HG02938 (cell line): ENCODE measurements around the gene DNAJC16.
"Not testable (repeated sequence)": the region's sequence is repeated elsewhere in the genome, so short reads cannot be mapped to it uniquely, and the experiment has no call there.

Experiments used
- ATAC-seq: cut with Tn5 transposase; IDR thresholded peaks from one replicate; pipeline ENCODE4 v1.9.1; 2021; ENCODE audit warnings: mild to moderate bottlenecking, moderate library complexity; ENCODE audit not compliant: unreplicated experiment

DNAJC16 gene

DNA sequence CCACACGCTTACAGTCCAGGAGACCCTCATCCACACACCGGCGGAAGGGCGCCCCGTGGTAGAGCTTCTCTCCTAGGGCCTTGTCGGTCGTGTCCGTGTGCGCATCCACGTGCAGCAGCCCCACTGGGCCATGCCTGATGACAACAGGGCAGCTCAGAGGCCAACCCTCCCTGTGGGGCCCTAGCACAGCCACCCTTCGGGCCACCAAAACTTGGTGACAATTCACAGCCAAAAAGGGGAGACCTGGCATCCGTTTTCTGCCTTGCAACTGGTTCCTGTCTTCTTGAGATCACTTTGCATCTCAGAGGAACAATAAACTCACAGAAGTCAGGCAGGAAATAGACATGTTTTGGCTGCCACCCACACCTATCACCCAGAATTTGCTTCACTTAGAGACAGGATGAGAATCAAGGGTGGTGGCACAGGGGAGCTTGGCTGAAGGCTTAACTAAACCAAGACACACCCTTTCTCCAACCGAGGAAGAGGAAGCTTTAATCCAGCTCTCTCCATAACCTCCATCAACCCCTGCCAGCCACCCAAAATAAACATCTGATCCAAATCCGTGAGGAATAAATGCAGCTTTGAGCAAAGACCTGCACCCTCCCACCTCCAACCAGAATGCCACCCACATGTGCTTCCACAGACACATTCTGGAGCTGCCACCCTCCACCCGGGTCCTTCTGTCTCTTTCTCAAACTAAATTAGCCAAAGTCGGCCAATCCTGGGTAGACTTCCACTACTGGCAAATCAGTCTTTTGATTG is 52.5 kb downstream of the DNAJC16 start:
- ATAC-seq: no peak

DNA sequence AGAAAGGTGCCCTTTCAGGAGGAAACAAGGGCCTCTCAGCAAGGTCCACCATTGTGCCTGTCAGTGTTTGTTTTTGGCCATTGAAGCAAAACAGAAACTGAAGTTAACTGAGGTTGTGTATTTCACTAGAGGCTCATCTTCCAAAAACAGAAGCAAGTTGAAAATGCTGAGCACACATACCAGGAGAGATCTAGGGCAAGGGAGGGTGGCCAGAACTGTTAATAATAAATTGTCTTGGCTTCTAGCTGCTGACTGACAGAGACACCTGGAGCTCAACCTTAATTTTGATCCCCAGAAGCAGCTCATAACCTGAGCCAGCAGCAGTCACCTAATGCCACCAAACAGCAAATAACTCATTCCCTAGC is 53.0 kb downstream of the DNAJC16 start:
- no peak for ATAC-seq

DNA sequence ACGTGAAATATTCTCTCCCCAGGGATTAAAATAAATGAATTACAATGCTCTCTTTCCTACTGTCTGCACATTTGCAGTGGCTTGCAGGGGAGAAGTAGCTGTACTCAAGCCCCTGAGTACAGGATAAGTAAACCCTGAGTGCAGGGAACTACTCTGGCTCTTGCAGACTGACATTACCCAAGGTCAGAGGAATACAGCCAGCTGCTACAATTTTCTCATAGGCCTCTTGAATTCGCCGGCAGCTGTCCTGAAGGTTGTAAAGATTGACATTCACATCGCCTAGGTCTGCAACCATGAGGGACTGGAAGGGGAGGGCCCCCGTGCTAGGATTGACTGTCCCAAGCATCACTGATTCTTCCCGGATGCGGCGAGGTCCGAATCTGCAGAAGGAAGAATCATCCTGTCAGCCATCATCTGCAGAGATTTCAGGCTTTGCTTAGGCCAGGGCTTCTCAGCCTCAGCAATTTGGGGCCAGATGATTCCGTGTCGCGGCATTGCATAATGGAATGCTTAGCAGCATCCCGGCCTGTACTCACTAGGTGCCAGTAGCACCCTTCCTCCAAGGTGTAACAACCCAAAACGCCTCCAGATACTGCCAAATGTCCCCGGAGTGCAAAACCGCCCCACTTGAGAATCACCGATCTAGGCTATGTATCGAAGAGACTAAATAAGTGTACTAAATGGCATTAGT is 56.5 kb downstream of the DNAJC16 start:
- no peak for ATAC-seq

DNA sequence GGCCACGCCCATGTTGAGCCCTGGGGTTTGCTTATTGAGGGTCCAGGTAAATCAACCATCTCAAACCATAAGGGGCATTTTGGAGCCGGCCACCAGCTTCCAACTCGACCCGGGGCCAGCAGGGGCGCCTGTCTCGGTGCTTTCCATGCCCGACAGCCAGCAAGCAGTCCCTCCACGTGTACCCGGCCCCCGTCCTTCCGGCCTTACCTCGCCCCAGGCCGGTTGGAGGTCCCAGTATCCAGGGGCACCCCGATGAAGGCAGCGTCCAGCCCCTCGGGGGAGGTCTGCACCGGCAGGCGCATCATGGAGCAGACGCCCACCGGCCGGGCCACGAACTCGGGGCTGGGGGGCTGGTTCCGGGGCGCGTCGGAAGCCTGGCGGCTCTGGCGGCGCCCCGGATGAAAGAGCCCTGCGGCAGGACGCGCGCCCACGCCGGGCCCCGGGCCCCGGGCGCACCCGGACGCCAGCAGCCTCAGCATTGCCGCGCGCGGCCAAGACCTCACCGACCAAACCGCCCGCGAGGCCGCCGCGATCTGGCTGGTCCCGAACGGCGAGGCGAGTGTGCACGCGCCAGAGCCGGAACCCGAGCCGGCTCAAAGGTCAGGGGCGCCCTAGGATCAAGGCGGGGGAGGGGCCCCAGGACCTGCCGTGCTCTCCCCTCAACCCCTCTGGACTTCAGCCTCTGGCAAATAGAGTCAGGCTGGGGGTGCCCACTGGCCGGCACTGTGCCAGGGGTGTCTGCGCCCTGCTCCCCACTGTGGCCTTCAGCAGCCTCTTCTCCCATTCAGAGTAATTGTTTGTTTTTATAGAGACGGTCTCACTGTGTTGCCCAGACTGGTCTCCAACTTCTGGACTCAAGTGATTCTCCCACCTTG is 58.1 kb downstream of the DNAJC16 start, which contains the start of gene AGMAT:
Gene AGMAT (minus strand): TSS at position 563 of the 875 bp plus-strand sequence. CDS start 84 bp downstream, at position 479.
- no peak for ATAC-seq

DNA sequence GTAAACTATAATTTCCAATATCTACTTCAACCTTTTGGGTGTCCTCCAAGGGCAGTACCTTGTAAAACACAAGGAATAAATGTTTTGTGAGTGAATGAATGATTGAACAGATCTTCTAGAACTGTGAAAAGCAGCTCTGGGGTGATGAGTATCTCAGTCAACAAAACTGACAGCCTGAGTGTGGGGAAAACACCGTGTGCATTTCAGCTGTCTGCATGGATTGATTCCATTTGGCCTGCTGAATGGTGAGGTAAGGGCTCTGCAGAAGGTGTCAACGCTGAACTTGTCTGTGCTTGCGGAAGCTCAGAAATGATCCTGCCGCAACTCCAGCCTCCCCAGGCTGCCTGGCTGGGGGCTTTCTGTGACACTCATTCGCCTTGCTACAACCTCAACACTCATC is 65.6 kb downstream of the DNAJC16 start:
- ATAC-seq: no peak

DNA sequence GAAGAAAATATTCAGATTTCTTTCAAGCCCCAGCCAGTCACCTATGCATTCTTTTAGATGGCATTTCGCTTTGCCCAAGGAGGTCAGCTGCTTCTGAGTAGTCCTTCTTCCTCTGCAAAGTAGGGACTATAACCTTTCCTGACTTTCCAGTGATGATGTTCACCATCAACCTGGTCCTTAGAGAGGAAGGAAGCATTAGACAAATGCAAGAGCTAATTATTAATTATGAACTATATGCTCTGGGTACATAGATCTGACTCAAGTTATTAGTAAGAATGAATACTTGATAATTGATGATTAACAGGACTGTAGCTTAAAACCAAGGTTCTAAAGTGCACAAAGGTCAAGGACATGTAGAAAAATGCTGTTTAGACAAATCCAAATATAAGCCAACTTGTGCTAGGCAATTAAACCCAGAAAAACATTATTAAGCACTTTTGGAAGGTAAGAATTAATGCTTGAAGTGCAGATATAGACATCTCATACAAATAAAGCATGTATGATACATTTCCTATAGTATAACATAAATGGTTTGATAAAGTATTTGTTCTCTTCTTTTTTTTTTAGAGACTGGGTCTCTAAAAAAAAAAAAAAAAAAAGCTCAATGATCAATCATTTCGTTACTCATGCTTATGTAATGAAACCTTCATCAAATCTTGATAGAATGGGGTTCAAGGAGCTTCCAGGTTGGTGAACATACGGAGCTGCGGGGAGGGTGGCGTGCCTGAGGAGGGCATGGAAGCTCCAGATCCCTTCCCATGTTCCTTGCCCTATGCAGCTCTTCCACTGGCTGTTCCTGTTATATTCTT is 69.4 kb downstream of the DNAJC16 start:
- ATAC-seq: no peak

DNA sequence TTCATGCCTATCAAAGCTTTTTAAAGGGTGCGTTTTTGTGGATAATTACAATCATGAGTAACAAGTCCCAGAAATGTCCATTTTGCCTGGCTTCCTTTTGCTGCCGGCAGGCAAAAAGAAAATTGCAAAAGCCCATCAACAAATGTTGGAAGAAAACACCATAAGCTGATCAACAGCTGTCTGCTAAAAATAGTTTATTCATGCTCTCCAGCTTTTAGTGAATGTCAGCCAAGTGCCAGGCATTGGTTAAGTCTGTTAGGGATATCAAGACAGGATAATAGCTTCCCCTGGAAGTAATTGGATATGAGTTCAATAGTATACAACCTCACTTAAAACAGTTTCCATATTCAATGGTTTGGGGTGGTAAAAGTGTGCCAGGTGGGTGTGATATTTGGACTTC is 71.8 kb downstream of the DNAJC16 start:
- ATAC-seq: no peak

DNA sequence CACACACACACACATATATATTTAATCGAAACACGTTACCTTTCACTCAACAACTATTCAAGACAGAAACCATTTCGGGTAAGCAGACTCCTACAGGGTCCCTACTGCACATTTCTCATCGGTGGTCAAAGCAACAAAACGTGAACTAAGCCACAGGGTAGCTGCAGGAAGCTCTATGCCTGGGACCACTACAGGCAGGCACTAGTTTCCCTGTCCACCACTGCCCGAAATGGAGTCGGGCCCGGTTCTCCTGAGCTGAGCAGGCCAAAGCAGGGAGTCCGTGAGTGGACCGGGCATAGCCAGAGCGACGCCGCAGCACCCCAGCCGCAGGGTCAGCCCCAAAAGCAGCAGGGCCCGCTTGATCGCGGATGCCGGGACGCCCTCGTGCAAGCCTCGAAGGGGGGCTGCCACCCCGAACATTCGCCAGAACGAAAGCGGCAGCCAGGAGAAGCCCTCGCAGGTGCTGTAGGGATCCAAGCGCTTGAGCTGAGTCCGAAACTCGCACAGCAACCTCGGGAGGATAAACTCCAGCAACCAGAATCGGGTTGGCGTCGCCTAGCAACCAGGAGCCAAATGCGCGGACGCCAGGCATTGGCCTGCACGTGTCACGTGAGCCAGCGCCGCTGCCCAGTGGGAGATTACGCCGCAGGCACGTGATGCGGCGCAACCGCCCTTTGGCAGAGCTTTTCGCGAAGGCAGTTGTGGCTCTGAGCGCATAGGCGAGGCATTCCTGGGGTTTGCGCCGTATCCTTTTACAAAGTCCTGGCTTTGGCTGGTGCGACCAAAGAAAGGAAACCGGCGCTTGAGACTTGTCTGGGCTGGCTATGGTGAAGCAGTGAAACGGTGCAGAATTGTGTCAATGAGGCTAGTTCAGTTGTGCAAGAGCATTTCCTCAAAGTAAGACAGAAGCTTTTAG is 76.7 kb downstream of the DNAJC16 start:
- ATAC-seq: peak; percentile 85

DNA sequence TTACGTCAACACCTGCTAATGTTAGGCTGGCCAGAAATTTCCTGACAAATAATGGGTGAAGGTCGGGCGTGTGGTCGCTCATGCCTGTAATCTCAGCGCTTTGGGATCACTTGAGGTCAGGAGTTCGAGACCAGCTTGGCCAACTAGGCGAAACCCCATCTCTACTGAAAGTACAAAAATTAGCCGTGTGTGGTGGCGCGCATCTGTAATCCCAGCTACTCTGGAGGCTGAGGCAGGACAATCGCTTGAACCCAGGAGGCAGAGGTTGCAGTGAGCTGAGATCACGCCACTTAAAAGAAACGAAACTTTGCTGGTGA is 77.3 kb downstream of the DNAJC16 start:
- ATAC-seq: not testable (repeated sequence)

DNA sequence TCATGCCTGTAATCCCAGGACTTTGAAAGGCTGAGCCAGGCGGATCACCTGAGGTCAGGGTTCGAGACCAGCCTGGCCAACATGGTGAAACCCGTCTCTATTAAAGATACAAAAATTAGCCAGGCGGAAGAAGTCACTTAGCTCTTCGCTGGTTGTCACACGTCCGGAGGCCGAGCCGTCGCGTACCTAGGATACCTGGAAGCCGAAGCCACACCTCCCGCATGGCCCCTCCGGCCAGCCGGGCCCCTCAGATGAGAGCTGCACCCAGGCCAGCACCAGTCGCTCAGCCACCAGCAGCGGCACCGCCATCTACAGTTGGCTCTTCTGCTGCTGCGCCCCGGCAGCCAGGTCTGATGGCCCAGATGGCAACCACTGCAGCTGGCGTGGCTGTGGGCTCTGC is 77.8 kb downstream of the DNAJC16 start:
- not testable (repeated sequence) for ATAC-seq

DNA sequence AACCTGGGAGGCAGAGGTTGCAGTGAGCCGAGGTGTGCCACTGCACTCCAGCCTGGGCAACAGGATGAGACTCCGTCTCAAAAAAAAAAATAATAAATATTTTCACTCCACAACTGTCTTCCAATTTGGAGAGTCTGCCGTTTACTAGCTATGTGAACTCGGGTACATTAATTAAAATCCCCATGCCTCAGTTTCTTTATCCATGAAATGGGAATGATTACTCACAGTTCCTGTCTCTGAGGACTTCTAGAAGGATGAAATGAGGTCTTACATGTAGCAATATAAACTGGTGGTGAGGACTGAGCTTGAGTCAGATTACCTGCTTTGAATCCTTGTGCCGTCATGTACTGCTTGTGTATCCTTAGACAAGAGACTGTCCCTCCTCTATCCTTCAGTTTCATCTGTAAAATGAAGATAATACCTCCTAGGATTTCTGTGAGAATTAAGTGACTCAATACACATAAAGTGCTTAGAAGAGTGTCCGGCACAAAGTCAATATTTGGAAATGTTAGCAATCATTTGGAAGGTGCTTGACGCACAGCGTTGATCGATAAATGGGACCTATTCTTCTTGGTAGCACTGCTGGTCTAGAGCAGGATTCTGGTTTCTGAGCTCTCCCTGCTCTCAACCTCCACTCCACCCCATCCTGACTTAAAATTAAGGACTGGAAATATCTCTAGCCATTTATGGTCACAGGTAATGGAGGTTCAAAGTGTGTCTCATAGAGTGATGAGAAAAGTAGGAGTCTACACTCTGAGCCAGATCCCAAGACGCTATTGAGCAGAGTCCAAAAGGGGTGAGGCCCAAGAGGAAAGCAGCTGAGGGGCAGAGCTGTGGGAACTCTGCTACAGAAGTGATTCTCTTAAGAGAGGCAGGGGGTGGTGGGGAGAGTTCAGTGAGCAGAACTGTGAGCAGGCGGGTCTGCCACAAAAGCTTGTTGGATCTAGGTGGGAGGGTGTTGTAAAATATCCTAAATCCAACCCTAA is 79.0 kb downstream of the DNAJC16 start:
- no peak for ATAC-seq

DNA sequence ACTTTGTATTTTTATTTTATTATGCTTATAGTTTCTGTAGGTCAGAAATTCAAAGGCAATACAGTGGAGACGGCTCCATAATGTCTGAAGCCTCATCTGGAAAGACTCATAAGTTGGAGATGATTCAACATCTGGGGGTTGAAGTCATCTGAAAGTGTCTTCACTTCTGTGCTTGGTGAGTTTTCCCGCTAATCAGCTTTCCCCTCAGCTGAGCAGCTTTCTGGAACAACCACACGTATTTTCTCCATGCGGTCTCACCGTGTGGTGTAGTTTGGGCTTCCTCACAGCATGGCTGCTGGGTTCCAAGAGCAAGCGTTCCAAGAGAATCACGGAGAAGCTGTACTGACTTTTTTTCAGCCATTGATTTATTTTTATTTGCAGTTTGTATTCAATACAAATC is 83.0 kb downstream of the DNAJC16 start:
- no peak for ATAC-seq

DNA sequence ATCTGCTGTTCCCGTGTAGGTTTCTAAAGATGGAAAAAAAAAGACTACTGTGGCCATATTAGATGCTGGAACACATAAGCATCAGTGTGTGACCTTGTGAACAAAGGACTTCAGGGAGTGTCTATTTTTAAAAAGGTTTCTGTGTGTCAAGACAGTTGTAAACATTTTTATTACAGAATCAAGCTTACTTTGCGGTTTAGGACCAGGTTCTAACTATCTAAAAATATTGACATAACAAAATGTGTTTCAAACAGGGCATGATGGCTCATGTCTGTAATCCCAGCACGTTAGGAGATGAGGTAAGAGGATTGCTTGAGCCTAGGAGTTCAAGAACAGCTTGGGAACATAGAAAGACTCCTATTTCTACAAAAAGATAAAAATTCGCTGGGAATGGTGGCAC is 83.5 kb downstream of the DNAJC16 start:
- ATAC-seq: no peak

DNA sequence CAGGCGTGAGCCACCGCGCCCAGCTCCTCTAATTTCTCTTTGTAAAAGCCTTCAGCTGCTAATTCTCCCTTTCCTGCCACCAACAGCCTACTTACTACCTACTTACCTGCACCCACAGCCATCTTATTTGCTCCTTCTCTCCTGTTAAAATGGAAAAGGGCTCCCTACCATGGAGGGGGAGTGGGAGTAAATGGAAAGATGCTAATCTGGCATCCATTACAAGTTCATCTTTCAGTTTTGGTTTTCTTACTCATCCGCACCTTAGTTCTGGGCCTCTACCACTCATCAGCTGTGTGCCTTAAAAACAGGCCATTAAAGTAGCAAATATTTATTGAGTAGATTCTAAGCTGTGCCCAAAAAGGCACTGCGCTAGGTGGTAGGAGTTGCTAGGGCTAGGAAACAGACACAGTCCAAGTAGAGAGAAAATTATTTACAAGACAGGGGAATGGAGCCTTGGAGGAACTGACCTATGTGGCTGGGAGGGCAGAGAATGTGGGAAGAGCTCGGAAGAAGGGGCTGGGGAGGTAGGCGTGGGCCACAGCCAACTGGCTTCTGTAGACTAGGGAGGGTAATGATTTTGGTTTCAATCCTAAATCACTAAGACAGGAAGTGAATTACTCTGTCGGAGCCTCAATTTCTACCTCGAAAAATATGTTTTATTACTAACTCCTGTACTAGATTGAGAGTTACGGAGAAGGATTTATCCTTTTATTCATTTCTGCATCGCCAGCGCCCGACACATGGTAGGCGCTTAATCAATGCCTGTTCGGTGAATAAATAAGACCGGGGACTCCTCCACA is 89.9 kb downstream of the DNAJC16 start:
- ATAC-seq: peak; percentile 1

DNA sequence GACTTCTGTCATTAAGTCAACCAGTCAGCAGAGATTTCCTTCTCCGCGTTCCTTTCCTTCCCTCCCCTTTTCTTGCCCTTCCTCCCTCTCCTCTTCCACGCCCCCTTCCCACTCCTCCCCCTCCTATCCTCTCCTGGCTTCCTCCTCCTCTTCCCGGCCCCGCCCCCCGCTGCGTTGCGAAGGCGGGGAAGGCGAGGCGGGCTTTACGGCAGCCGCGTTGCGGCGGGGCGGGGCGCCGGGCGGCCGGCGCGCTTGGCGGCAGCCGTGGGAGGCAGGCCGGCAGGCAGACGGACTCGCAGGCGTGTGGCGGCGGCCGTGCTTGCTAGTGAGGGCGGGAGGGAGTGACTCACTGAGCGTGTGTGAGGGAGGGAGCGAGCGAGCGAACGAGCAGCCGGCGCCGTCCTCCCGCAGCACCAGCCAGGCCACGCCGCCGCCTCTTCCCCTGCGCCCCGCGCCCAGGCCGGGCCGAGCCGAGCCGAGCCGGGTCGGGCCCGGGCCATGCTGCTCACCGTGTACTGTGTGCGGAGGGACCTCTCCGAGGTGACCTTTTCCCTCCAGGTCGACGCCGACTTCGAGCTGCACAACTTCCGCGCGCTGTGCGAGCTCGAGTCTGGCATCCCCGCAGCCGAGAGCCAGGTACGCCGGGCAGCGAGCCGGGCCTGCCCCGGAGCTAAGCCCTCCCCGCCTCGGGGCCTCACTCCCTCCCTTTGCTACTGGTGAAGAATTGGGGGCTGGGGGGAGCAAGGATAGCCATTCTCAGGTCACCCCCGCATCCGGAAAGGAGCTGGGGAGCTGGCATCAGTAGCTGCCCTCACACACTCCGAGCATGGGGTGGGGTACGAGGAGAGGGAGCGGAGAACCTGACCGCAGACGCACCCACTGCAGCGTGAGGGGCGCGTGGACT is 90.8 kb downstream of the DNAJC16 start, which contains the start of gene DDI2:
Gene DDI2 (plus strand): TSS at position 286 of the 904 bp plus-strand sequence. CDS start 213 bp downstream, at position 499.
- ATAC-seq: peak; percentile 58

DNA sequence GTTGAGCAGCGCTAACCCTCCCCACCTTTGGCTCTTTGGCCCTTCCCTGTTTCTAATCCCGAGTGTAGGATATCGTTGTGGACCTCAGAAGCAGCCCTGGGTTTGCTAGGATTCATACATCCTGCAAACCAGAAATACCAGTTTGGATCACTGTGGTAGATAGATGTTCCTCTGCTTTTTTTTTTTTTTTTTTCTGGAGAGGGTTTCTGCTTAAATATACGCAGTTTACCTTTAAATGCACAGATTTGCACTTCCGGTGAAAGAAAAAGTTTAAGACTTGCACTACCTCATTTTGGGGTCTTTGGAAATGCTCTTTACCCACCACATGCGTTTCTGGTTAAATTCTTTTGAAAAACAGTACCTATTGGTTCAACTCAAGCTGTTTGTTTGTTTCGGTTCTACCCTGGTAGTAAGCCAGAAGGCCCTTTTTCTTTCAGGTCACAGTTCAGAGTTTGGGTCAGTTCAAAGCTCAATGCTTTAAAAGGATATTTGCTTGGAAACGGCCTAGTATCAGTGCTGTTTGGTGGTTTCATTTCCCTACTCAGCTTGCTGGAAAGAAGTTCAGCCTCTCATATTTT is 91.5 kb downstream of the DNAJC16 start:
- ATAC-seq: peak; percentile 45
